CMK (cell line): ENCODE results near the gene GALT.

ENCODE experiments used
- DNase-seq: peaks from one replicate; pipeline ENCODE4 v3.0.0-alpha.2; 2010; ENCODE audit warnings: low read depth

Gene GALT

DNA sequence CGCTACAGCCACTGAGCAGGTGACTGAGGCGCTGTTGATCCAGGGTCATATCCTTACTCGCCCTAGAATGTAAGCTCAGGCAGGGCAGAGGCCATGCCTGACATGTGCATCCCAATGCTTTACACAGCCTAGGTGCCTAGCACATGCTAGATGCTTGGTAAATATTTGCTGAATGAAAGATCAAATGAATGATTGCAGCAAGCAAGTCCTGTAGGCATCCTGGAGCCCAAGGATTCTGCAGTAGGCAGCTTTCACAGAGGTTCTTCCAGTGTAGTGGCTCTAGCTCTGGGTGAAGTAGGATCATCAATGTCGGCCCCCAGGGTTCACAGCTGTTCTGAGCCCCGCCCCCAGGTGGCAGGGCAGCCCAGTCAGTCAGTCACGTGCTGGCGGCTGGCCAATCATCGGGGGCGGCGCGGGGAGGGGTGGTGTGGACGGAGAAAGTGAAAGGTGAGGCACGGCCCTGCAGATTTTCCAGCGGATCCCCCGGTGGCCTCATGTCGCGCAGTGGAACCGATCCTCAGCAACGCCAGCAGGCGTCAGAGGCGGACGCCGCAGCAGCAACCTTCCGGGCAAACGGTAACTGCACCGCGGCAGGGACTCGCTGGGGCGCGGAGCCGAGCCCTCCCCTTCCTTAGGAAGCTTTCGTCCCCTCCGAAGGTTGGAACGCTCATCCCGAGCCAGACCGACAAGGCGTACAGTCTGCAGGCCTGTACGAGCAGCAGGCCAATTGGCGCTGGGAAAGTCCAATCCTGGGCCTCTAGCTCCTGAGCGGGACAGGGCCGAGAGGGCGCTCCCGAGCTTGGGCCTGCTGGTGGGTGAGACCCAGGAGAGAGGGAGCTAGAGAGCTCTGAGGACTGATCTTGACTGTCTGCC, at the start of gene GALT:
Gene GALT, plus strand, starts transcription at position 465 of the 873 bp plus-strand sequence. Its CDS starts 30 bp downstream, at position 495.
- peak; percentile 78 for DNase-seq

DNA sequence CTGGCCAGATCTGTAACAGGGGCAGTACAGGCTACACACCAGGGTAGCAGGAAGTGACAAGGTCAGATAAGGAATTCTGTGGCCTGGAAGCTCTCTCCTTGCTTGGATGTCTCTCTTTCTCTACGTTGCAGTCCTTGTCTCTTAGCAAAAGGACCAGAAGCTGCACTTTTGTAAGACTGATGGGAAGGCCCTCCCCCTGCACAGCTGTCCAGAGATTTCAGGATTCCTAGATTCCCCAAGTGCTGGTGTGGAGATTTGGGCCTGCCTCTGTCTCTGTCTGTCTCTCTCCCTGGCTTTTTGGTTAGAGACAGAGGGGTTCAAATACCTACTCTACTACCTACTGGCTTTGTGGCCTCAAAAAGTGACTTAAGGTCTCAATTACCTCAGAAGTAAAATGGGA, 46.9 kb upstream of the GALT start:
- DNase-seq, result no peak

- no peak for DNase-seq
Measured at GRCh38 chr9:34600908-34601307, 45.6 kb upstream of the GALT start.

- no peak for DNase-seq
Measured at GRCh38 chr9:34601937-34602573, 44.4 kb upstream of the GALT start.

- peak; percentile 51 for DNase-seq
Measured at GRCh38 chr9:34603610-34604231, 42.8 kb upstream of the GALT start.

- DNase-seq, result no peak
Measured at GRCh38 chr9:34606190-34606589, 40.3 kb upstream of the GALT start.

DNA sequence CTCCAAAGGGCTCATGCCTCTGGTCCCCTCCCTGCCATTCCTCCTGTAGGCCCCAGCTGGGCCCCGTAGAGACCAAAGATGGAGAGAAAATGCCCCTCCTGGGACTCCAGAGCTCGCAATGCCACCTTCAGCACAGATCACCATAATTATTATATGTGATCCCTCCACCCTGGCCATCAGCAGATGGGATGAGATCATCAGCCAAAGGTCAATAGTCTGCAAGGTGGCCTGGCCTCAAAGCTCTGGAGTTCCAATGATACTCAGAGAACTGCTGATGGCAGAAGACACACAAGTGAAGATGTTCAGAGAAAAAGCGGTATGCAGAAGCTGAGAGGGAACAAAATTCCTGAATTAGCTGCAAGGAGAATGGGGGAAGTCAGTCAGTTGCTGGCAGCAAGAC, 39.6 kb upstream of the GALT start:
- DNase-seq, result no peak

- no peak for DNase-seq
Measured at GRCh38 chr9:34607331-34607730, 39.1 kb upstream of the GALT start.

DNA sequence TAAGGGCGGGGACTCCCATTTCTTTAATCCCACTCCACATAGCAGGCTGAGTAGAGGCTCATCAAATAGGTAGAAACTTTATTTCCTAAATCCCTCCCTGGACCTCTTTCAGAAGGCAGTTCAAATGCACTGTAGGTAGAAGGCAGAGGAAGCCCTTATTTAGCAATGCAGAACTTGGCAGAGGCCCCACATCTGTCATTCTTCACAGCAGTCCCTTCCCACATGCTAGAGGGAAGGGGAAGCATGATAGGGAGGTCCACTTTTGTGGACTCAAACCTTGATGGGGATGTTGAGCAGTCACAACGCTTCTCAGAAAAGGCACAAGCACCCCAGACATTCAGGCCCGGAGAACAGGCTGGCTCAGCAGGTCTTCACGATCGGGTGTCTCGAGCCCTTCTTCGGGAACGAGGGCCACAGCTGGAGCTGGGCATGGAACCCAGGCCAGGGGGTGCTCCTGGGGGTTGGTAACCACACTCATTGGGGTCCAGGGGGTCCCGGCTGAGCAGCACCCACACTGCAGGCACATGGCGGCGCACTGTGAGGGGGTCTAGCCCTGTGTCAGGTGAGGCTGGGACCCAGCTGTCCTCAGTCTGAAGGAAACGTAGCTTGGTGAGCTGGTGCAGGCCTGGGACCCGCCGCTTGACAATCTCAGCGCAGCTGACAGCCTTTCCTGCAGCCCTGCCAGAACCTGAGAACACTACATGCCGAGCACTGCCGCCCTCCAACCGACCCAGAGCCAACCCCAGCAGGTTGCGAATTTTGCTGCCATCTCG, 35.9 kb upstream of the GALT start:
- no peak for DNase-seq

DNA sequence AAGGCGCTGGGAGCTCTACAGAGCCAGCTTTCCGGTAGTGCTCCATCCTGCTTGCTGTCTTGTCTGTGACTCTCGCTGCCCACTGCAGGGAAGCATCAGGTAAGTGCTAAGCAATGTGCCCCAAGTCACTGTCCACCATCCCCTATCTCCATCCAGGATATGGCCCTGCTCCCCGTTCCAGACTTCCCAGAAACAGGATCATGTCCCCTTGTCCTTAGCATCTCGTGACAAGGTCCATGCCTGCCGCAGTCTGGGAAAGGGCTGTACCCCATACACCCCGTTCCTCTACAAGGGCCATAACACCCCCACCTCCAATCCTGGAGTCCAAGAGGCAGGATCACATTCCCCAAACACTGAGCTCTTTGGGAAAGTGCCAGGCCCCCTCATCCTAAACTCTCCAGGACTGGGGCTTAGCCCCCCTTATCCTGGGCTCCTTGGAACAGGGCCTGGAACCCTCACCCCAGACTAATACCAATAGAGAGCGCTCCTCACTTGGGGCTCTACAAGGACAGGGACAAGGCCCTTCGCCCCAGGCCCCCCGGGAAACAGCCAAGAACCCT, 35.1 kb upstream of the GALT start:
- DNase-seq, result no peak

GRCh38 chr9:34611811-34612787, 34.4 kb upstream of the GALT start, which contains the start of gene RPP25L:
Gene RPP25L, minus strand, starts transcription at chr9:34612097. Its CDS starts 801 bp downstream, at chr9:34611296.
- peak; percentile 68 for DNase-seq

DNA sequence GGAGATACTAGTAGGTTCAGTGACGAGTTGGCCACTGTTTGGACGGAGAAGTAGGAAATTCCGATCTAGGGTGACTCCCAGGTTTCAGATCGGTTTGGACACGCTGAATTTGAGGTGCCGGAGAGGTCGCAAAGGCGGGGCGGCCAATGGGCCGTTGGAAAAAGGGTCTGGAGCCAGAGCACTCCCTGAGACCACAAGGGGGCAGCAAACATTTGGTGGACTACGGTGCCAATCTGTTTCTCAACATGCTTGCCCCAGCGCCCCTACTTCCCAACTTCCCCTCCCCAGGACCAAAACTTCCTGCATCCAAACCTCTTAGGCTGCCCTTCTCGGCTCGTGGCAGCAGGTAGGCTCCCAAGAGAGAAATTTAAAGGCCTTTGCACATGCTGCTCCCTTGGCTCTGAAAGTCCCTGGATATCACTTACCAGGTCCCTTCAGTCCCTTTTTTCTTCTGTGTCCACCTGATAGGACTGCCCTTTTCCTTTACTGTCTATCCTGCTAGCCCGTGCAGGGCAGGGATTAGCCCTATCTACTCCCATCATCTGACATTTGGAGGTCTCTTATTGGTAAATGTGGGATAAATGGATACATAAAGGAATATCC, 33.6 kb upstream of the GALT start:
- DNase-seq, result peak; percentile 58

- DNase-seq, result no peak
Measured at GRCh38 chr9:34615132-34615531, 31.3 kb upstream of the GALT start.

DNA sequence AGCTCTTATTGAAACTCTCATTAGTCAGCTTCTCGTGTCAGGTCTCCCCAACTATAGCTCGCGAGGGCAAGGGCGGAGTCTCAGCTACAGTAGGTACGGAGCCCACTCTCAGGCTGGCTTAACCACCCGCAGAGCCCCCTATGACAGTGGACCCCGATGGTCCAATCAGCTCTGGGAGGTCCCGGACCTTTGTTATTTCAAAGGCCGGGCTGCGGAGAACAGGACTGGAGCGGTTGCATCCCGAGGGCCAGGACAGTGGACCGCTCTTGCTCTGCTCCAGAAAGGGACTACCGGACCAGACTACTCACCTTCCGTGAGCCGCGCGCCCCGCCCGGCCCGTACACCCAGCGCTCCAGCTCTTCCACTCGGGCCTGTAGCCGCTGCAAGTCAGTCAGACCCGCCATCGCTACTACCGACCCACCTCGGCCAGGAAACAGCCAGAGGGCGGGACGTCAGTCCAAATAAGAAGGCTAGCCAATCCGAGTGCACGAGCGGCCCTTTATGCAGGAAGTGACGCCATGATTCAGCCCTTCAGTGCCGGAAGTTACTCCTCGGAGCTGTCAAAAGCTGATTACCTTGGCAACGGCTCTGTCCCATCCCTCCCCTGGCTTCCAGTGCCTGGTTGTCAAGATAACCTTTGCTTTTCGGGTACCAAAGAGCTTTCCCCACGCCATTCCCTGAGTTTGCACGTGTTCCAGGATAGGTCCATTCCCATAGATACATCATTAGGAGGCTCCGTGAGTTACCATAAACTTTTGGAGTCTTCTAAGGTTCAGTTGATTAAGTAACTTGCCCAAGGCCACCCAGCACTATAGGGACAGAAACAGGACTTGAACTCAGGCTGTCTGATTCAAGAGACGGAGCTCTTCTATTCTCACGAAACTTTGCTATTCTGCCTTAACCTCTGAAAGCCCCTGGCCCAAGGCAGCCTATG, 26.1 kb upstream of the GALT start, which contains the start of gene DCTN3:
Gene DCTN3, minus strand, starts transcription at position 435 of the 934 bp plus-strand sequence. Its CDS starts 31 bp downstream, at position 404.
- DNase-seq, result peak; percentile 79

- DNase-seq, result no peak
Measured at GRCh38 chr9:34623374-34624235, 22.9 kb upstream of the GALT start.

DNA sequence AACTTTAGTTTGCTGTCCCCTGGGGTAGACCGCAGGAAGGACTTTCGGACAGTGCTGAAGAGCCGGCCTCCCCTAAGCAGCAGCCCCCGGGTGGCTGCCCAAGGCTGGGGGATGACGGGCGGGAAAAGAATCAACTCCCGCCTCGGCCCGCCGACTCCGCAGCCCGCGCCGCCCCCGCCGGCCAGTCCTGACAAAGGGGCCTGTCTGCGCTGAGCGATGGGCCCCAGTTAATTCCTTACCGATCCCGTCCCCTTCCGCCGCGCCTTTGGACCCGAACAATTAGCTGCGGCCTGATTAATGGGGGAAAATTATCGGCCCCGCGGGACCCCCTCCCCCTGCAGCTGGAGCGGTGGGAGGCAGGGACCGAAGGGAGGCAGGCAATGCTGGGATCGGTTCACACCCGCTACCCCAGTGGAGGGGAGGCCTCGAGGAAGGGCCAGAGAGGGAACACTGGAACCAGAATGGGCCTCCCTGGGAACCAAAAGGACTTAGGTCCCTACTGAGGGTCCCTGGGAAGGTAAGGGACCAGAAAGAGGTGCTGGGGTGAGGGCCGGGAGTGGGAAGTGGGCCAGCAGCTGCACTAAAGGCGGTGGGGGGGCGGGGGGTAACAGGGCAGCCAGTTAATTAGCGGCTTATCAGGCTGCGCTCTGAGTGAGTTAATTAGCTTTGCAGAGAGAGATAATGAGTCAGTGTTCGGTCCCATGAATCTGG, 21.8 kb upstream of the GALT start:
- DNase-seq, result no peak

DNA sequence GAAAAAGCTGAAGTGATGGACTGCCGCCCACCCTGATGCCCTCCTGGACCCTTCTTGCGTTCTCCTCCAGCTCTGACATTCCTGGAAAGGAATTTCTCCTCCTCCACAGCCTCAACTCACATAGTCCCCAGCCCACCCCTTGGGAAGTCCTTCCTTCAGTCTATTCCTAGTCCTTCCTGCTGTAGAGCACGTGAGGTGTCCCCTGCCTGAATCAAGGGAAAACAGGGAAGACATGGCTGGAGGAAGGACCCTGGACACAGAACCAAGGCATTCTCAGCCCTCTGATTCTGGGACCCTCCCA, 21.3 kb upstream of the GALT start:
- DNase-seq, result no peak
